Type B pancreatic cell (in vitro differentiated cells): Measurements from ENCODE around the gene C11orf24. TPM values are rescaled to one million over a fixed set of nuclear protein-coding genes. Genes with fewer than 3 reads are reported as not detected.
"Not testable (repeated sequence)": the region's sequence is repeated elsewhere in the genome, so short reads cannot be mapped to it uniquely, and the experiment has no call there.

Experiments used
- DNase-seq: peaks from one replicate; pipeline ENCODE4 v3.0.0; 2021; ENCODE audit warnings: mixed read lengths; ENCODE audit not compliant: unreplicated experiment; ENCODE audit errors: extremely low spot score
- H3K27ac Mint-ChIP-seq: 2 replicates; pipeline ENCODE4 v1.8.0; 2021; ENCODE audit warnings: mild to moderate bottlenecking, mixed read lengths
- H3K27me3 Mint-ChIP-seq: 2 replicates; pipeline ENCODE4 v1.8.0; 2021; ENCODE audit warnings: mixed read lengths
- H3K36me3 Mint-ChIP-seq: 2 replicates; pipeline ENCODE4 v1.8.0; 2021; ENCODE audit warnings: mixed read lengths
- H3K4me1 Mint-ChIP-seq: one replicate; pipeline ENCODE4 v1.8.0; 2021; ENCODE audit warnings: mixed read lengths; ENCODE audit not compliant: unreplicated experiment
- H3K4me3 Mint-ChIP-seq: 2 replicates; pipeline ENCODE4 v1.8.0; 2021; ENCODE audit warnings: mild to moderate bottlenecking, mixed read lengths
- H3K9me3 Mint-ChIP-seq: 2 replicates; pipeline ENCODE4 v1.8.0; 2021; ENCODE audit warnings: mixed read lengths
- CTCF ChIP-seq: fragments of 200-600 bp; sonication (generic); conservative IDR thresholded peaks from 2 replicates; pipeline ENCODE4 v1.5.0; 2021; ENCODE audit warnings: antibody characterized with exemption, mild to moderate bottlenecking
- total RNA-seq: library from RNA; stranded (reverse); gene quantifications from 2 replicates; pipeline ENCODE4 v1.2.1, GENCODE V29; 2021; ENCODE audit warnings: low replicate concordance

Gene C11orf24
- total RNA-seq, 1 donor from 2014 or later, result 45.4 TPM

- Mint-ChIP-seq H3K4me1 (no peaks in the 10 kb centered on the region), H3K27me3 (no peaks in the 10 kb centered on the region), H3K9me3 (no peaks in the 10 kb centered on the region), H3K27ac (no peak overlapping the region), H3K4me3 (no peak overlapping the region), H3K36me3 (no peaks in the 10 kb centered on the region)
- DNase-seq, result no peak
- TF ChIP-seq CTCF, result no peak
These were observed 17.7 kb upstream of the C11orf24 start for GRCh38 chr11:68289456-68289855.

GRCh38 chr11:68287419-68287818 is 15.6 kb upstream of the C11orf24 start:
- no peaks in the 10 kb centered on the region for H3K9me3 Mint-ChIP-seq
- no peaks in the 10 kb centered on the region for H3K27me3 Mint-ChIP-seq
- H3K4me3 Mint-ChIP-seq, result no peak overlapping the region
- DNase-seq, result no peak
- no peaks in the 10 kb centered on the region for H3K4me1 Mint-ChIP-seq
- no peak overlapping the region for H3K27ac Mint-ChIP-seq
- TF ChIP-seq CTCF, result no peak
- no peaks in the 10 kb centered on the region for H3K36me3 Mint-ChIP-seq

- H3K9me3 Mint-ChIP-seq, H3K36me3 Mint-ChIP-seq, H3K4me3 Mint-ChIP-seq, H3K4me1 Mint-ChIP-seq, DNase-seq, H3K27ac Mint-ChIP-seq, H3K27me3 Mint-ChIP-seq: not testable (repeated sequence)
These were observed 12.8 kb upstream of the C11orf24 start for GRCh38 chr11:68284588-68284987.

GRCh38 chr11:68282861-68283230 is 11.1 kb upstream of the C11orf24 start:
- no peaks in the 10 kb centered on the region for H3K36me3 Mint-ChIP-seq
- no peak for TF ChIP-seq CTCF
- no peak for DNase-seq

GRCh38 chr11:68282141-68282860 is 10.5 kb upstream of the C11orf24 start:
- no peaks in the 10 kb centered on the region for H3K27me3 Mint-ChIP-seq
- no peaks in the 10 kb centered on the region for H3K9me3 Mint-ChIP-seq
- DNase-seq, result no peak
- H3K36me3 Mint-ChIP-seq, result no peaks in the 10 kb centered on the region
- H3K4me3 Mint-ChIP-seq, result no peak overlapping the region
- no peak for TF ChIP-seq CTCF
- H3K27ac Mint-ChIP-seq, result no peak overlapping the region
- H3K4me1 Mint-ChIP-seq, result no peaks in the 10 kb centered on the region

More at GRCh38 chr11:68282861-68283230, 11.1 kb upstream of the C11orf24 start:
- H3K4me1 Mint-ChIP-seq, result no peaks in the 10 kb centered on the region
- no peaks in the 10 kb centered on the region for H3K27me3 Mint-ChIP-seq
- H3K9me3 Mint-ChIP-seq, result no peaks in the 10 kb centered on the region
- no peak overlapping the region for H3K27ac Mint-ChIP-seq
- H3K4me3 Mint-ChIP-seq, result no peak overlapping the region

- Mint-ChIP-seq H3K36me3 (no peaks in the 10 kb centered on the region), H3K27me3 (no peaks in the 10 kb centered on the region), H3K4me3 (no peak overlapping the region), H3K27ac (no peak overlapping the region), H3K9me3 (no peaks in the 10 kb centered on the region), H3K4me1 (no peaks in the 10 kb centered on the region)
- no peak for TF ChIP-seq CTCF
- no peak for DNase-seq
These were observed 7.9 kb upstream of the C11orf24 start for GRCh38 chr11:68279676-68280075.
